GM12878 (cell line): ENCODE data around the gene RERE. TPM values are rescaled to one million over a fixed set of nuclear protein-coding genes. Genes with fewer than 3 reads are reported as not detected.

Source experiments
- ATAC-seq: fragments of 200-7000 bp; cut with Tn5 transposase; 3 replicates; pipeline ENCODE4 v1.9.1; 2020; ENCODE audit warnings: mild to moderate bottlenecking, moderate library complexity
- BruUV-seq: library from RNA; stranded (reverse); fragments of 400-500 nt; replicated peaks from 2 replicates; lab custom pipeline; 2021; lab: Mats Ljungman, UMichigan
- CTCF ChIA-PET: fragments of 300-600 bp; sonication (Branson Sonifier 250); formaldehyde crosslinking; extraction: SDS; loops from one replicate; lab custom pipeline; 2021; ENCODE audit warnings: inconsistent platforms; lab: Yijun Ruan, JAX
- POLR2A ChIA-PET: fragments of 350-600 bp; formaldehyde crosslinking; extraction: SDS; loops from one replicate; lab custom pipeline; 2021; ENCODE audit warnings: inconsistent platforms; lab: Charles Lee
- RAD21 ChIA-PET: fragments of 300-600 bp; sonication (Branson Sonifier 250); formaldehyde crosslinking; loops from one replicate; lab custom pipeline; 2023; ENCODE audit warnings: antibody characterized with exemption; ENCODE audit not compliant: unreplicated experiment; lab: Charles Lee
- SMC1A ChIA-PET: fragments of 300-600 bp; sonication (Branson Sonifier 250); formaldehyde crosslinking; loops from one replicate; lab custom pipeline; 2023; ENCODE audit not compliant: unreplicated experiment, uncharacterized antibody; lab: Charles Lee
- DNase-seq: peaks from one replicate; pipeline ENCODE4 v3.0.0-alpha.2; 2011; ENCODE audit warnings: low read depth, low spot score
- FAIRE-seq: peaks from 3 replicates; lab custom pipeline; 2011; peaks lifted over from hg19 to GRCh38; lab: Jason Lieb, UNC
- H2AFZ ChIP-seq: 2 replicates; pipeline ENCODE4 v1.6.0; 2011; ENCODE audit warnings: low read depth, low read length, control low read depth; ENCODE audit not compliant: control insufficient read depth
- H3K27ac ChIP-seq: 2 replicates; pipeline ENCODE4 v1.5.1; 2011; ENCODE audit warnings: control low read depth; ENCODE audit not compliant: control insufficient read depth, insufficient read depth
- H3K27me3 ChIP-seq, 2 experiments: replicated peaks in 1 of 2; 2 replicates each; pipeline versions ENCODE4 v1.6.0 to v1.6.1; 2011; ENCODE audit warnings: low read length in 1 of 2; ENCODE audit not compliant: control insufficient read depth in 2 of 2, insufficient read depth in 2 of 2
- H3K36me3 ChIP-seq, 2 experiments: 2 replicates each; pipeline ENCODE4 v1.5.1; 2011; ENCODE audit warnings: low read length in 1 of 2; ENCODE audit not compliant: control insufficient read depth in 2 of 2, insufficient read depth in 2 of 2
- H3K4me1 ChIP-seq: 2 replicates; pipeline ENCODE4 v1.6.1; 2011; ENCODE audit warnings: mild to moderate bottlenecking, low read length, moderate library complexity, mixed read lengths; ENCODE audit not compliant: control insufficient read depth, insufficient read depth
- H3K4me2 ChIP-seq: 2 replicates; pipeline ENCODE4 v1.6.0; 2011; ENCODE audit warnings: control low read depth; ENCODE audit not compliant: control insufficient read depth, insufficient read depth
- H3K4me3 ChIP-seq: fragments of 200-600 bp; sonication (generic); 2 replicates; pipeline ENCODE4 v1.5.1; 2016
- H3K79me2 ChIP-seq: 2 replicates; pipeline ENCODE4 v1.6.0; 2011; ENCODE audit warnings: low read length; ENCODE audit not compliant: control insufficient read depth, insufficient read depth
- H3K9ac ChIP-seq: 2 replicates; pipeline ENCODE4 v1.8.0; 2011; ENCODE audit warnings: low read length, control low read depth, mixed read lengths; ENCODE audit not compliant: control insufficient read depth, insufficient read depth
- H3K9me3 ChIP-seq: replicated peaks from 3 replicates; pipeline ENCODE4 v1.5.1; 2011; ENCODE audit warnings: mild to moderate bottlenecking, low read length; ENCODE audit not compliant: control insufficient read depth, insufficient read depth
- H4K20me1 ChIP-seq: 2 replicates; pipeline ENCODE4 v1.6.0; 2011; ENCODE audit not compliant: control insufficient read depth, insufficient read depth
- BACH1 ChIP-seq: fragments of 450-650 bp; IDR thresholded peaks from 2 replicates; pipeline ENCODE4 v1.6.1; 2017; ENCODE audit warnings: mild to moderate bottlenecking, borderline replicate concordance
- CBFB ChIP-seq: IDR thresholded peaks from 2 replicates; pipeline ENCODE4 v1.6.1; 2016; ENCODE audit warnings: antibody characterized with exemption, low read depth
- CHD1 ChIP-seq: IDR thresholded peaks from 2 replicates; pipeline ENCODE4 v1.6.1; 2012; ENCODE audit warnings: low read depth, low read length, improper control_type of control experiment
- CREB1 ChIP-seq: IDR thresholded peaks from 2 replicates; pipeline ENCODE4 v1.6.1; 2012; ENCODE audit warnings: low read depth, mild to moderate bottlenecking, inconsistent platforms
- E2F8 ChIP-seq: fragments of 450-650 bp; IDR thresholded peaks from 2 replicates; pipeline ENCODE4 v1.6.1; 2018; ENCODE audit warnings: mild to moderate bottlenecking, low read depth, moderate library complexity; ENCODE audit not compliant: partially characterized antibody
- GABPA ChIP-seq: IDR thresholded peaks from 2 replicates; pipeline ENCODE4 v1.6.1; 2014; ENCODE audit warnings: antibody characterized with exemption, low read depth, mild to moderate bottlenecking, inconsistent platforms
- IKZF1 ChIP-seq: fragments of 450-650 bp; conservative IDR thresholded peaks from 2 replicates; pipeline ENCODE4 v1.6.1; 2017; ENCODE audit warnings: antibody characterized with exemption, mild to moderate bottlenecking
- KAT2A ChIP-seq: conservative IDR thresholded peaks from 2 replicates; pipeline ENCODE4 v1.6.1; 2011; ENCODE audit warnings: low read depth, low read length; ENCODE audit not compliant: control insufficient read depth
- MXI1 ChIP-seq: fragments of 150-350 bp; IDR thresholded peaks from 2 replicates; pipeline ENCODE4 v1.6.1; 2011; ENCODE audit warnings: low read depth, mild to moderate bottlenecking, inconsistent platforms, low read length, improper control_type of control experiment
- PBX3 ChIP-seq: IDR thresholded peaks from 2 replicates; pipeline ENCODE4 v1.6.1; 2011; ENCODE audit warnings: mild to moderate bottlenecking, low read depth, low read length, moderate library complexity; ENCODE audit not compliant: insufficient replicate concordance
- PKNOX1 ChIP-seq: fragments of 450-650 bp; IDR thresholded peaks from 2 replicates; pipeline ENCODE4 v1.6.1; 2016; ENCODE audit warnings: mild to moderate bottlenecking
- RB1 ChIP-seq: fragments of 450-650 bp; formaldehyde crosslinking; IDR thresholded peaks from 2 replicates; pipeline ENCODE4 v1.6.1; 2017; ENCODE audit warnings: mild to moderate bottlenecking, borderline replicate concordance
- RELA ChIP-seq: fragments of 450-650 bp; IDR thresholded peaks from 2 replicates; pipeline ENCODE4 v1.8.0; 2014; ENCODE audit warnings: borderline replicate concordance; ENCODE audit not compliant: partially characterized antibody
- SRF ChIP-seq, 2 experiments: IDR thresholded peaks; 2 replicates each; pipeline ENCODE4 v1.6.1; 2011; ENCODE audit warnings: low read depth in 2 of 2, low read length in 2 of 2, mild to moderate bottlenecking in 1 of 2, moderate library complexity in 1 of 2
- TBL1XR1 ChIP-seq: IDR thresholded peaks from 2 replicates; pipeline ENCODE4 v1.6.1; 2012; ENCODE audit warnings: low read depth, low read length, improper control_type of control experiment
- USF2 ChIP-seq: IDR thresholded peaks from 2 replicates; pipeline ENCODE4 v1.6.1; 2011; ENCODE audit warnings: low read depth, low read length, improper control_type of control experiment, borderline replicate concordance
- ZSCAN29 ChIP-seq: fragments of 450-650 bp; IDR thresholded peaks from 2 replicates; pipeline ENCODE4 v1.6.1; 2017; ENCODE audit warnings: mild to moderate bottlenecking, moderate library complexity
- WGBS: methylation state at CpG from one replicate; pipeline ENCODE4 v1.1.6; 2016; ENCODE audit warnings: low lambda C conversion rate; ENCODE audit not compliant: insufficient replicate concordance, insufficient coverage; ENCODE audit errors: missing lambda C conversion rate; 5-methylcytosine and 5-hydroxymethylcytosine counted together
- in situ Hi-C: fragments of 300-500 bp; cut with MboI; formaldehyde crosslinking; loops from 9 replicates; pipeline ENCODE4 v1.14.3; 2018; ENCODE audit warnings: mixed read lengths
- intact Hi-C: fragments of 100-400 bp; cut with micrococcal nuclease; formaldehyde crosslinking; loops from one replicate; pipeline ENCODE4 v1.14.2; 2022; ENCODE audit not compliant: unreplicated experiment
- polyA plus RNA-seq, 11 experiments: library from polyadenylated mRNA; depleted of rRNA in 4 of 11; unstranded in 6 of 11; stranded (reverse) in 5 of 11; fragments of >200 nt; fragmentation: Nextera tagmentation in 4 of 11; fragmentation: Illumina TruSeq in 1 of 11; extraction: Ambion mirVana in 4 of 11; extraction: Trizol in 1 of 11; gene quantifications; 1 replicate in 1 of 11; 2 replicates in 10 of 11; pipeline versions ENCODE4 v1.2.1 to v1.2.3, GENCODE V29; 2011 to 2016; ENCODE audit warnings: inconsistent platforms in 2 of 11, missing spikeins in 2 of 11, low read depth in 1 of 11
- total RNA-seq, 4 experiments: library from RNA; depleted of rRNA in 3 of 4; stranded (reverse); fragments of >200 nt in 3 of 4; fragmentation: Illumina TruSeq in 1 of 4; extraction: Trizol in 1 of 4; gene quantifications; 2 replicates each; pipeline versions ENCODE4 v1.2.1 to v1.2.3, GENCODE V29; 2013 to 2021

The RERE gene
- total and polyA plus RNA-seq, 10 of the 15 experiments (the other 5 are each of a cell fraction or from before 2014, with no cell fraction given) = 5.2 to 60.5 (median 20.2) TPM

- TF ChIP-seq PBX3 = no peak
- TF ChIP-seq BACH1 = no peak
- no peak for TF ChIP-seq SRF (IDR thresholded peaks at IDR 0.05; ENCODE audit: low read depth in 2 of 2, low read length in 2 of 2)
- no peak for TF ChIP-seq ZSCAN29
- TF ChIP-seq, all 136 proteins: peak for 0
Measured at GRCh38 chr1:8394456-8395321, 422.8 kb downstream of the RERE start (continued).

GRCh38 chr1:8392522-8392921 is 424.9 kb downstream of the RERE start:
- H3K27me3 ChIP-seq = no peaks in the 10 kb centered on the region
- 95% methylated on average over 7 of the region's 7 CpGs for WGBS
- H3K9ac ChIP-seq = no peak overlapping the region
- H3K27ac ChIP-seq = no peak overlapping the region
- H3K36me3 ChIP-seq = peaks cover 3 to 13% of the 10 kb centered on the region in 2 experiments
- no peak for TF ChIP-seq RELA
- TF ChIP-seq TBL1XR1 = no peak
- TF ChIP-seq GABPA = no peak
- TF ChIP-seq MXI1 = no peak
- TF ChIP-seq E2F8 = no peak
- TF ChIP-seq PKNOX1 = no peak
- no peak for TF ChIP-seq IKZF1
- no peak for TF ChIP-seq CREB1
- TF ChIP-seq CBFB = no peak
- no peak for TF ChIP-seq KAT2A
- no peak for TF ChIP-seq RB1
- TF ChIP-seq USF2 = no peak
- TF ChIP-seq CHD1 = no peak
- intact Hi-C loops = loop anchor here (10.0 kb wide), 1 partner anchor 332 kb away; no protein-coding TSS in a partner anchor
- POLR2A ChIA-PET = no interaction called here
- no peak overlapping the region for H3K4me2 ChIP-seq
- no peak overlapping the region for H3K4me3 ChIP-seq
- in situ Hi-C loops = no loop called here
- ATAC-seq (no peak), FAIRE-seq (no peak), DNase-seq (no peak)
- CTCF ChIA-PET = interaction anchor here (1.7 kb wide), 1 partner anchor 36 kb away, joined by 4 read pairs; no protein-coding TSS in a partner anchor
- SMC1A ChIA-PET = interaction anchor here (1.3 kb wide), 1 partner anchor 35 kb away, joined by 3 read pairs; no protein-coding TSS in a partner anchor
- RAD21 ChIA-PET = no interaction called here
- H2AFZ ChIP-seq = no peak overlapping the region
- no peaks in the 10 kb centered on the region for H3K9me3 ChIP-seq
- H3K79me2 ChIP-seq = peaks cover 13% of the 10 kb centered on the region
- H4K20me1 ChIP-seq = peaks cover 3% of the 10 kb centered on the region; the same call in 1 of the 2 replicates
- no TSS peak for BruUV-seq
- H3K4me1 ChIP-seq = peaks cover 30% of the 10 kb centered on the region
